Fibroblast of pulmonary artery (primary cell): Measurements from ENCODE around the gene PSMB10.
A peak's percentile ranks its signal among the peaks of the same experiment; 100 is the strongest.

ENCODE experiments used
- DNase-seq: peaks from one replicate; pipeline ENCODE4 v3.0.0-alpha.2; 2010; ENCODE audit warnings: low read depth
- H3K4me3 ChIP-seq: replicated peaks from 2 replicates; pipeline ENCODE4 v1.5.1; 2011; ENCODE audit warnings: low read depth, mild to moderate bottlenecking, control low read depth, low read length, moderate library complexity
- TF ChIP-seq, protein P1 (sequence below): IDR thresholded peaks from 2 replicates; pipeline ENCODE4 v1.5.1; 2011; ENCODE audit warnings: mild to moderate bottlenecking, control low read depth, low read length, inconsistent platforms; ENCODE audit errors: missing control alignments

Gene PSMB10

GRCh38 chr16:67885976-67886375 is 50.7 kb downstream of the PSMB10 start:
- TF ChIP-seq, protein P1, sequence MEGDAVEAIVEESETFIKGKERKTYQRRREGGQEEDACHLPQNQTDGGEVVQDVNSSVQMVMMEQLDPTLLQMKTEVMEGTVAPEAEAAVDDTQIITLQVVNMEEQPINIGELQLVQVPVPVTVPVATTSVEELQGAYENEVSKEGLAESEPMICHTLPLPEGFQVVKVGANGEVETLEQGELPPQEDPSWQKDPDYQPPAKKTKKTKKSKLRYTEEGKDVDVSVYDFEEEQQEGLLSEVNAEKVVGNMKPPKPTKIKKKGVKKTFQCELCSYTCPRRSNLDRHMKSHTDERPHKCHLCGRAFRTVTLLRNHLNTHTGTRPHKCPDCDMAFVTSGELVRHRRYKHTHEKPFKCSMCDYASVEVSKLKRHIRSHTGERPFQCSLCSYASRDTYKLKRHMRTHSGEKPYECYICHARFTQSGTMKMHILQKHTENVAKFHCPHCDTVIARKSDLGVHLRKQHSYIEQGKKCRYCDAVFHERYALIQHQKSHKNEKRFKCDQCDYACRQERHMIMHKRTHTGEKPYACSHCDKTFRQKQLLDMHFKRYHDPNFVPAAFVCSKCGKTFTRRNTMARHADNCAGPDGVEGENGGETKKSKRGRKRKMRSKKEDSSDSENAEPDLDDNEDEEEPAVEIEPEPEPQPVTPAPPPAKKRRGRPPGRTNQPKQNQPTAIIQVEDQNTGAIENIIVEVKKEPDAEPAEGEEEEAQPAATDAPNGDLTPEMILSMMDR, result no peak
- no peak for DNase-seq
- H3K4me3 ChIP-seq, result no peak overlapping the region

GRCh38 chr16:67885545-67885944 is 51.1 kb downstream of the PSMB10 start:
- DNase-seq, result no peak
- TF ChIP-seq, protein P1, result no peak
- H3K4me3 ChIP-seq, result no peak overlapping the region

DNA sequence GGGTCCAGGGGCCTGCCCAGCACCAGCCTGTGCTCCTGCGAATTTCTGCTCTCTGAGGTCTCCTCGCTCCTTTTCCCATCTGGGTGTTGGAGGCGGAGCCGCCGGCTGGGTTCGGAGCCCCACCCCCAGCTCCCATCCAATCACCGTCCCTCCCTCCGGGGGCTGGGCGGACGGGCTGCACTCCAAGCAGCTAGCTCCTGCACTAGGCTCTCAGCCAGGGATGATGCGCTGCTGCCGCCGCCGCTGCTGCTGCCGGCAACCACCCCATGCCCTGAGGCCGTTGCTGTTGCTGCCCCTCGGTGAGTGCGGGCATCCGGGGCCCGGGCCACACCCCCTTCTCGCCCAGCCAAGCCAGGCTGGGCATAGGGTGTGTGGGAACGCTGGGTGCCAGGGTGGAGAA is 52.0 kb downstream of the PSMB10 start, which contains the start of gene NRN1L:
Gene NRN1L (plus strand): TSS at position 202 of the 400 bp plus-strand sequence. CDS start 19 bp downstream, at position 221.
- TF ChIP-seq, protein P1, result no peak
- peak; percentile 91 for DNase-seq
- H3K4me3 ChIP-seq, result no peak within 1 kb of the TSS
